Activated gamma-delta T cell treated with Interleukin-2 at 50 U/mL for 16 hours (primary cell): ENCODE data around the gene ADCY7.
"Not testable (repeated sequence)": the region's sequence is repeated elsewhere in the genome, so short reads cannot be mapped to it uniquely, and the experiment has no call there.

Experiments used
- DNase-seq: peaks from one replicate; pipeline ENCODE4 v3.0.0-alpha.2; 2020

Gene ADCY7

DNA sequence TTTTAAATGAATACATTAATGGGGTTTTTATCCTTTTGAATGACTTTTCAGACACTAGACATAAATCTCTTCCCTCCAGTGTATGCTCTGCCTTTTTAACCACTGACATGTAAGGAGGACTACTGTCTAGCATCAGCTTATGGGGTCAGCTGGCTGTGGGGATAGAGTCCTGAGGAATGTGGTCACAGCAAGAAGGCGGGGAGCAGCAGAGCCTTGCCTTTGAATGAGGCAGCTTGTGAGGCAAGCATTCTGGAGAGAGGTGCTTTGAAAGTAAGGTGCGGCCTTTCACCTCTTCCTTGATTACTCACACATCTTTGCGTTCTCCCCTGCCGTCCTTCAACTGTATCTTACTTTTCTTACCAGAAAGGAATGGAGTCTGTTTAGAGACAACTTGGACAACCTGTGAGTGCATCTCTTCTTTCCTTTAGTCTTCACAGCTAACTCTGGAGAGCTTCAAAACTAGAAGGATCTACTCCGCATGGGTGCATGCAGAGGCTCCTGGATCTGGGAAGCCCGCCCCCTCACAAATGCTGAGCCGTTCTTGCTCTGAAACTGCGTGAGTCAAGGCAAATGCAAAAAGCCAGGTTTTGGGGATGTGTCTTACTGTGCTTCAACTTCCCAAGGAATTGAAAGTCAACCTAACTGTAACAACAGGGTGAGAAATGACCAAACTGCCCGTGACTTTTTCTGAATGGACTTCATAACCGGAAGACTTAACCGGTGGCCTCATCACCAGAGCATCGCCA is 49.9 kb downstream of the ADCY7 start:
- DNase-seq, result no peak

DNA sequence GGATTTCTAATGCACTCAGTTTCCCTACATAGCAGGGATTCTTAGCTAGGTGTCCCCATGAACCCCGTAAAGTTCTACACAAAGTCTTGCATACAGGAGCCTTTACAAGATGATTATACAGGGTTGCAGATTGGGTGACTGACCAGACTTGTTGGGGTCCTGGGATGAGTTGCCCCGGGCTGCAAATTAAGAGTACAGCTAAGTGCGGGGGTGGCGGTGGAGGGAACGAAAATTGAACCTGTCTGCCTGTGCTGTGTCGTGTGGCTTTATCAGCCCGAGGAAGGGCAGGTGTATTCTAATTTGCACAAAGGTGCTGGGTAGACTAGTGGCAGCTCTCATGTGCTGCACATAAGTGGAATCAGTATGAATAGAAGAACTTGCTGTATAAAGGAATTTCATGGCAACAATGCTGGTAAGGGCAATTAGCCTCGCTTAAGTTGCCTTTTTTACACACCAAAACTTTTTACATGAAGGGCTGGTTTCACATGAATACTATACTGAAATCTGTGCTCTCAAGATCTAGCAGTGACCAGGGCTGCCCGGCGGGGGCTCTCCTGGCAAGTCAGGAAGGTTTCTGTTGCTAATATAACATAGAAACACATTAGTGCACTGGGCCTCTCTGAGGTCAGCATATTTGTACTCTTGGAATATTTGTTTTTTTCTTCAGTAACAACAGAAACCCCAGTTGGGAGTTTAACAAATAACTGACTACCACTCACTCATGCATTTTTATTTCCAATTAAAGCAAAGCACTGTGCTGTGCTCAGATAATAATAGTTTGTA is 50.7 kb downstream of the ADCY7 start:
- no peak for DNase-seq

- DNase-seq, result no peak
Measured at GRCh38 chr16:50318796-50319578, 52.6 kb downstream of the ADCY7 start.

GRCh38 chr16:50320310-50320709 is 54.0 kb downstream of the ADCY7 start:
- no peak for DNase-seq

- no peak for DNase-seq
Measured at GRCh38 chr16:50322333-50322732, 56.0 kb downstream of the ADCY7 start.

DNA sequence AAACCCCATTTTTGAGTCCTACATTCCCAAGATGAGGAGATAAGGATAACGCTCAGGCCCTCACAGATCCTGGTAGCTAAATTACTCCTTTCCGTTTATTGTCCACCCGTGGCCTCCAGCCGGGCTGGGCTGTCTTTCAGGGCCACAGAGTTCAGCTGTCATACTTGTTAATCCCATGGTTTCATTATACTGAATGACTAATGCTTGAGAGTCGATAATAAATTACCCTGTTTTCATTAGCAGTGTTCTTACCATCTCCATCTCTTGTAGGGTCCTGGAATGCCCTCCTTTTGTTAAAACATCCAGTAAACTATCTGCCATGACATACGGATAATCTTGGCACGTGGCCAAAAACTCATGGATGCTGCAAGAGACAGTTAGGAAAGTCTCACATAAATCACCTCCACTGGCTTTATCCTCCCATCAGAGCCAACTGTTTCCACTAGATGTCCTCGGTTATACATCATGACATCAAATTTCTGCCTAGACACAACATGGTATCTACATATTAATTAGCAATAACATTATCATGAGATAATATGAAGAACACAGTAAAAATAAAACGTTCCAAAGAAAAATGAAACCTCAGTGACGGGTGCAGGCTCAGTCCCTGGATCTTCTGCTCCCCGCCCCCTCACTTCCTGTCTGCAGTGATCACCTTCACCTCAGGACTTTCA is 57.1 kb downstream of the ADCY7 start:
- DNase-seq, result no peak

DNA sequence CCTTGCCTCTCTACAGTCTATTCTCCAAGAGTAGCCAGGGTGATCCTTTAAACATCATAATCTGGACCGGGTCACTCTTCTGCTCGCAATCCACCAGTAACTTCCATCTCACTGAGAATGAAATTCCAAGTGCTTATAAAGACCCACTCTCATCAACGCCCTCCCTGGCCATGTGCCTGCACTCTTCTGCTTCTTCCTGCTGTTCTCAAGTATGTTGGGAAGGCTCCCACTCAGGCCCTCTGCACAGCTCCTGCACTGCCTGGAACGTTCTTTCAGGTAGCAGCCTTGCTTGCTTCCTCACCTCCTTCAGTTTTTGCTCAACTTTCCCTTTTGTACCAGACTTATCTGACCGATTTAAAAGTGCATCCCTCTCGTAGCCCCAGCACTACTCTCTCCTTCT is 58.0 kb downstream of the ADCY7 start:
- DNase-seq, result no peak

- no peak for DNase-seq
Measured at GRCh38 chr16:50326264-50326663, 59.9 kb downstream of the ADCY7 start.

- peak; percentile 75 for DNase-seq
Measured at GRCh38 chr16:50326835-50327465, 60.6 kb downstream of the ADCY7 start.

DNA sequence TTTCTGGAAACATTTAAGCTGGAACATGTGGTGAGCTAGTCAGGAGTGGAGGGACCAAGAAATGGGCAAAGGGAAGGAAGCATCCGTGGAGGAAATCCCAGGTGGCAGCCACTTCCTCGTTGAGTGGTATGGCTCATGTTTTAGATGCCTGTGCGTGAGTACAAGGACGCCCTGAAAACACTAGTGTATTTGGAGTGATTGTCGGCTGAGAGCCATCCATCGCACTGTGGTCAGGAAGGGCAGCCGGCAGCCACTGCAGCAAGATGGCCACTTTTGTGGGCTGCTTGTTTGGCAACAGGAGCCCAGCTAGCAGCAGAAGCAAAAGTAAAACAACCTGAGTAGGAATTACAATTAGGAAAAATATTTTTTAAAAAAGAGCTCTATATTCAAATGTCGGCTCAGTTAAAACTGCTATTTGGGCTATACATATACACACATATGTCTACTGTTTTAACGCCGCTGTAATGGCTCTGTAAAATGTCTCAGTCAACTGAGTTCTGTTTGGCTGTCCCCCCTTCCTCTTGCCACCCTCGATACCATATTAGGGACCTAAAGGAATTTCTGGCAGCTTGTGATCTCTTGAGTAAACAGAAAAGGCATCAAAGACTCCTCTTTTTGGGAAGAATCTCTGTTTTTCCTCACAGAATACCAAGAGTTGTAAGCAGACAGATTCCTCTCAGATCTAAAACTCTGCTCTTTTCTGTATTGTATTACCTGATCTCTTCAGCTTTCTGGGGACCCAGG is 63.3 kb downstream of the ADCY7 start:
- no peak for DNase-seq

- no peak for DNase-seq
Measured at GRCh38 chr16:50331570-50331969, 65.2 kb downstream of the ADCY7 start.

DNA sequence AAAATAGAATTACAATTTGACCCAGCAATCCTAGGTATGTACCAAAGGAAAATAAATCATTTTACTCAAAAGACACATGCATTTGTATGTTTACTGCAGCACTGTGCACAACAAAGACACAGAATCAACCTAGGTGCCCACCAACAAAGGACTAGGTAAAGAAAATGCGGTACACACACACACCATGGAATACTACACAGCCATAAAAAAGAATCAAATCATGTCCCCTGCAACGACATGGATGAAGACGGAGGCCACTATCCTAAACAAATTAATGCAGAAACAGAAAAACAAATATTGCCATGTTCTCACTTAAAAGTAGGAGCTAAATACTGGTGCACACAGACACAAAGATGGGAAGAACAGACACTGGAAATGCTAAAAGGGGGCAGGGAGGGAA is 66.2 kb downstream of the ADCY7 start:
- DNase-seq, result no peak

DNA sequence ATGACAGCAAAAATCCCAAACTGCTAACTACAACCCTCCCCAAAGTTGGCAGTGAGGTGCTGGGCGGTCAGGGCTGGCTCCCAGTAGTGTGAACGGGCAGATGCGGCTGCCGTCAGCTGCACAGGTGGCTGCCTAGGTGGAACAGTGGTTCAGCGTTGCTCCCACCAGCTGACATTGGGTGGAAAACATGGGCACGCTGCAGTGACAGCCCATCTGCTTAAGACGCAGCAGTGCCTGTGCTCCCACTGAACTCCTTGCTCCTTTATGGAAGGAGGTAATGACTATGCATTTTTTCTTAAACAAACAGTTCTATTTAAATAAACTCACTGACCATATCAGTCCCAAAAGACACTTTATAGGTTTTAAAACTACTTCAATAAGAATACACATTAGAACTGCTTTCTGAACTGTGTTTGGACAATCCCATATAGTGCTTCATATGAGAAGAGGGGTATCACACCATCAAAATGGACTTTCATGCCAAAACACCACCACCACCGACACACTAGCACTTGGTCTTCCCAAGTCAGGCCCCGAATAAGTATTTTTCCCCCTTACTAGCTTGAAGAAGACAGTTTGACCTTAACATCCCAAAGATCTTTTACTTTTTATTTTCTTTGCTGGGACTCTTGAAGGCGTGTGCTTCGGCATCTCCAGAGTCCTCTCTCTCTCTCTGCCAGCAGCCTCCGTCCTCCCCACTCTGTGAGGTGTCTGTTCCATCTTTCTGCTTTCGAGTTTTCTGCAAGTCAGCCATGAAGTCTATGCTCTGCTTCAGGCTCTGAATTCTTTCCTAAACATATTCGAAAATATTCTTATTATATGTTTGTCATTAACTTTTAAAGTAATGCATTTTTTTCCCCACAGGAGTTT is 68.0 kb downstream of the ADCY7 start:
- DNase-seq, result no peak

GRCh38 chr16:50335196-50335958 is 69.0 kb downstream of the ADCY7 start:
- peak; percentile 57 for DNase-seq

DNA sequence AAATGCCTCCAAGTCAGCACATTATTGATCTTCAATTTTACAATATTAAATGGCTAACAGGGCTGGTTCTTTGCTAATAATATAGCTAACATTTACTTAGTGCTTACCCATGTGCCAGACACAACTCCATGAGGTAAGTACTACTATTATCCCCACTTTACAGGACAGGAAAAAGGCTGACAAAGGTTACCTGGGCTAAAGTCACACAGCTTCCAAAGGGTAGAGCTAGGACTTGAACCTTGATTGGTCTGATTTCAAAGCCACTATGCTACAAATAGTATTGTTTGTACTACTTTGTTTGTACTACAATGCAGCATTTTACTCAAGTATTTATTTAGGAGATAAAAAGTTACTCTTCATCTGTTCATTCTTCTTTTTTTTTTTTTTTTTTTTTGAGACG is 70.5 kb downstream of the ADCY7 start:
- no peak for DNase-seq

DNA sequence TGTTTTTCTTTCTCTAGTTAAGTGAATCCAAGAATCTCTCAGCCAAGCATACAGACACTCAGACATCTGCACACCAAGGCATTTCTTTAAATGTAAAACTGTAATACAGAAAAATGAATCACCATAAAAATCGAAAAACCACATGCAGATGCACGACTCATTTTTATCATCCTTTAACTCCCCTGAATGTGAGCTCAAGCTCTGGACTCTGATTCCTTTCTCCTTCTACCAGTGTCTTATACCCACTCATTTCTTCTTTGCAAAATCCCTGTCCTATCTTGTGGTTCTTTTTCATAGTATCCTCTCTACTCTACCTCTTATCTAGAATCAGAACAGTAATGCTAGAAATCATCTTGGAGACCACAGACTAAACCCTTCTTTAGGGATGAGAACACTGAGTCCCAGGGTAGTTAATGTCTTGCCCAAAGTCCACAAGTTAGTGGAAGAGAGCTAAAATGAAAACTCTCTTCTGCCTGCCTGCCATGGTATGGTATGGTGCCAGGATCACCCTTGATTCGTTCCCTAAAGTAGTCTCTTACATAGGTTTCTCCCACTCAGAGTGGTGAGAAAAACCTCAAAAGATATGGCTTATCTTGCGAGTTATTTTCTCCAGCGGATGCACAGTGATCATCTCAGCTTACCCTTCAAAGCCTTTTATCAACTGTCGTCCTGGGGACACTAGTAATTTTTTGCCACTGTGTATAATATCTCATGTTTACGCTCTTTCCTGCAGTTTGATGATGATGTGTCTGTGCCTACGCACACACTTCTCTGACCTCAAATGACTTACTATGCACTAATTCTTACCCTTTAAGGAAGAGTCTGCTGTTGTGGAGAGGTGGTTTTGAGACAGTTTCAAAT is 72.2 kb downstream of the ADCY7 start:
- no peak for DNase-seq

- no peak for DNase-seq
Measured at GRCh38 chr16:50340578-50340977, 74.2 kb downstream of the ADCY7 start.

DNA sequence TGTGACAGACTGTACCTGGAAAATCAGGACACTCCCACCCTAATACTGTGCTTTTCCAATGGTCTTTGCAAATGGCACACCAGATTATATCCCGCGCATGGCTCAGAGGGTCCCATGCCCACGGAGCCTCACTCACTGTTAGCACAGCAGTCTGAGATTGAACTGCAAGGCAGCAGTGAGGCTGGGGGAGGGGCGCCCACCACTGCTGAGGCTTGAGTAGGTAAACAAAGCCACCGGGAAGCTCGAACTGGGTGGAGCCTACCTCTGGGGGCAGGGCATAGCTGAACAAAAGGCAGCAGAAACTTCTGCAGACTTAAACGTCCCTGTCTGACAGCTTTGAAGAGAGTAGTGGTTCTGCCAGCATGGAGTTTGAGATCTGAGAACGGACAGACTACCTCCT is 77.2 kb downstream of the ADCY7 start:
- not testable (repeated sequence) for DNase-seq

DNA sequence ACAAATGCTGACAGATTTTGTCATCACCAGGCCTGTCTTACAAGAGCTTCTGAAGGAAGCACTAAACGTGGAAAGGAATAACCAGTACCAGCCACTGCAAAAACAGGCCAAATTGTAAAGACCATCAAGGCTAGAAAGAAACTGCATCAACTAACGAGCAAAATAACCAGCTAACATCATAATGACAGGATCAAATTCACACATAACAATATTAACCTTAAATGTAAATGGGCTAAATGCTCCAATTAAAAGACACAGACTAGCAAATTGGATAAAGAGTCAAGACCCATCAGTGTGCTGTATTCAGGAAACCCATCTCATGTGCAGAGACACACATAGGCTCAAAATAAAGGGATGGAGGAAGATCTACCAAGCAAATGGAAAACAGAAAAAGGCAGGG is 78.9 kb downstream of the ADCY7 start:
- not testable (repeated sequence) for DNase-seq
